NAMALWA (cell line): ENCODE data around the gene NT5DC4.

Experiments used
- DNase-seq: peaks from one replicate; pipeline ENCODE4 v3.0.0-alpha.2; 2015; ENCODE audit warnings: low spot score

NT5DC4 gene

GRCh38 chr2:112720785-112721184, at the start of gene NT5DC4:
Gene NT5DC4, plus strand, starts transcription at chr2:112721020. Its CDS starts 60 bp downstream, at chr2:112721080.
- DNase-seq: no peak

- no peak for DNase-seq
Observed at GRCh38 chr2:112671801-112672200, 49.0 kb upstream of the NT5DC4 start.

GRCh38 chr2:112673008-112673407, 47.8 kb upstream of the NT5DC4 start:
- DNase-seq: no peak

GRCh38 chr2:112674229-112674628, 46.6 kb upstream of the NT5DC4 start:
- no peak for DNase-seq

- no peak for DNase-seq
Observed at GRCh38 chr2:112679484-112679883, 41.3 kb upstream of the NT5DC4 start.

- DNase-seq: no peak
Observed at GRCh38 chr2:112680666-112681101, 40.1 kb upstream of the NT5DC4 start.

GRCh38 chr2:112682101-112682500, 38.7 kb upstream of the NT5DC4 start:
- DNase-seq: no peak

GRCh38 chr2:112683550-112684414, 37.0 kb upstream of the NT5DC4 start:
- DNase-seq: no peak

- DNase-seq: no peak
Observed at GRCh38 chr2:112684415-112684775, 36.4 kb upstream of the NT5DC4 start.

GRCh38 chr2:112685271-112685884, 35.4 kb upstream of the NT5DC4 start:
- peak; percentile 44 for DNase-seq

- no peak for DNase-seq
Observed at GRCh38 chr2:112686348-112687217, 34.2 kb upstream of the NT5DC4 start.

- no peak for DNase-seq
Observed at GRCh38 chr2:112687522-112687921, 33.3 kb upstream of the NT5DC4 start.

- DNase-seq: no peak
Observed at GRCh38 chr2:112688086-112688880, 32.5 kb upstream of the NT5DC4 start.

GRCh38 chr2:112690853-112691401, 29.9 kb upstream of the NT5DC4 start:
- DNase-seq: peak; percentile 76

GRCh38 chr2:112691881-112692281, 28.9 kb upstream of the NT5DC4 start:
- DNase-seq: no peak

- DNase-seq: no peak
Observed at GRCh38 chr2:112692495-112692911, 28.3 kb upstream of the NT5DC4 start.

- no peak for DNase-seq
Observed at GRCh38 chr2:112692918-112693317, 27.9 kb upstream of the NT5DC4 start.

GRCh38 chr2:112693596-112693995, 27.2 kb upstream of the NT5DC4 start:
- no peak for DNase-seq

- no peak for DNase-seq
Observed at GRCh38 chr2:112694182-112694581, 26.6 kb upstream of the NT5DC4 start.

- no peak for DNase-seq
Observed at GRCh38 chr2:112698834-112699515, 21.8 kb upstream of the NT5DC4 start.
